GM23338 (cell line): ENCODE data around the gene TBC1D14. TPM values are rescaled to one million over a fixed set of nuclear protein-coding genes. Genes with fewer than 3 reads are reported as not detected.

Experiments used
- CREB1 ChIP-seq: fragments of 250-450 bp; sonication (Bioruptor Pico); IDR thresholded peaks from 2 replicates; pipeline ENCODE4 v1.5.0; 2020; ENCODE audit warnings: low read depth, mild to moderate bottlenecking, moderate library complexity
- EZH2 ChIP-seq: fragments of 200-600 bp; sonication (generic); IDR thresholded peaks from one replicate; pipeline ENCODE4 v1.8.0; 2017; ENCODE audit warnings: antibody characterized with exemption, mild to moderate bottlenecking, low read depth; ENCODE audit not compliant: unreplicated experiment
- EZH2phosphoT487 ChIP-seq: fragments of 200-600 bp; sonication (generic); IDR thresholded peaks from one replicate; pipeline ENCODE4 v1.8.1; 2018; ENCODE audit warnings: antibody characterized with exemption; ENCODE audit not compliant: unreplicated experiment
- NANOG ChIP-seq: IDR thresholded peaks from 2 replicates; pipeline ENCODE4 v1.6.1; 2016; ENCODE audit warnings: antibody characterized with exemption, borderline replicate concordance
- POLR2AphosphoS5 ChIP-seq: IDR thresholded peaks from 2 replicates; pipeline ENCODE4 v1.6.1; 2016; ENCODE audit warnings: antibody characterized with exemption, low read depth
- STAT1 ChIP-seq: IDR thresholded peaks from one replicate; pipeline ENCODE4 v1.6.1; 2016; ENCODE audit warnings: antibody characterized with exemption; ENCODE audit not compliant: unreplicated experiment
- ZNF462 ChIP-seq: fragments of 250-450 bp; sonication (Bioruptor Pico); IDR thresholded peaks from 2 replicates; pipeline ENCODE4 v1.5.0; 2020; ENCODE audit warnings: mild to moderate bottlenecking, moderate library complexity
- polyA plus RNA-seq: library from polyadenylated mRNA; unstranded; fragments of >200 nt; fragmentation: Nextera tagmentation; extraction: Ambion mirVana; gene quantifications from 2 replicates; pipeline ENCODE4 v1.2.1, GENCODE V29; 2016
- total RNA-seq: library from RNA; depleted of rRNA; stranded (reverse); fragments of >200 nt; shearing (Covaris generic); gene quantifications from 2 replicates; pipeline ENCODE4 v1.2.3, GENCODE V29; 2014
- TF ChIP-seq, protein P1 (sequence below): IDR thresholded peaks from 2 replicates; pipeline ENCODE4 v1.6.1; 2016; ENCODE audit warnings: antibody characterized with exemption

The TBC1D14 gene
- total and polyA plus RNA-seq, 2 experiments from 2014 or later: 18.2 to 59.7 TPM

GRCh38 chr4:6999172-7000086, 89.8 kb downstream of the TBC1D14 start (continued):
- TF ChIP-seq ZNF462: no peak
- TF ChIP-seq CREB1 (CRISPR knock-in tag): no peak
- no peak for TF ChIP-seq POLR2AphosphoS5
- TF ChIP-seq, protein P1, sequence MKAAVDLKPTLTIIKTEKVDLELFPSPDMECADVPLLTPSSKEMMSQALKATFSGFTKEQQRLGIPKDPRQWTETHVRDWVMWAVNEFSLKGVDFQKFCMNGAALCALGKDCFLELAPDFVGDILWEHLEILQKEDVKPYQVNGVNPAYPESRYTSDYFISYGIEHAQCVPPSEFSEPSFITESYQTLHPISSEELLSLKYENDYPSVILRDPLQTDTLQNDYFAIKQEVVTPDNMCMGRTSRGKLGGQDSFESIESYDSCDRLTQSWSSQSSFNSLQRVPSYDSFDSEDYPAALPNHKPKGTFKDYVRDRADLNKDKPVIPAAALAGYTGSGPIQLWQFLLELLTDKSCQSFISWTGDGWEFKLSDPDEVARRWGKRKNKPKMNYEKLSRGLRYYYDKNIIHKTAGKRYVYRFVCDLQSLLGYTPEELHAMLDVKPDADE: no peak
- TF ChIP-seq EZH2phosphoT487: no peak
- no peak for TF ChIP-seq EZH2
- TF ChIP-seq NANOG: no peak
- TF ChIP-seq STAT1: no peak
